ENCODE measurements around the gene SNRNP40.

The SNRNP40 gene

DNA sequence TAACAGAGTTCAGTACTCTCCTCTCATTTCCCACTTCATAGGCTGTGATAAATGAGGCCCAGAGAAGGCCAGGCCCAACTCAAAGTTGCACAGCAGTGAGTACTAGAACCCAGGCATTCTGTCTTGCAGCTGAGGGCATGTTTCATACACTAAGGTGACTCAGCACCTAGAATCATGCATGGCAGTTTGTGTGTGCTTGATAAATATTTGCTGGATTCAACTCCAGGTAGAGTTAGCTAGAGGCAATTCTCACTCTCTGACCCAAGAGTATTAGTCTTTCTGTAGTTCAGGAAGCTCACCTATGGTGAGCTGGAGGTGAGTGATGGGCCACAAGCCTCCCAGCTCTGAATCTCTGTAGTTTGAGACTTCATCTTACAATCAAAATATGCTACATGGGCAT is 67.6 kb downstream of the SNRNP40 start:
- Mint-ChIP-seq H3K4me3 (no peak overlapping the region), H3K27me3 (no peaks in the 10 kb centered on the region), H3K36me3 (no peaks in the 10 kb centered on the region), H3K27ac (no peak overlapping the region), H3K4me1 (ENCODE audit: low read depth) (no peaks in the 10 kb centered on the region), H3K9me3 (ENCODE audit: low read depth) (no peaks in the 10 kb centered on the region)

DNA sequence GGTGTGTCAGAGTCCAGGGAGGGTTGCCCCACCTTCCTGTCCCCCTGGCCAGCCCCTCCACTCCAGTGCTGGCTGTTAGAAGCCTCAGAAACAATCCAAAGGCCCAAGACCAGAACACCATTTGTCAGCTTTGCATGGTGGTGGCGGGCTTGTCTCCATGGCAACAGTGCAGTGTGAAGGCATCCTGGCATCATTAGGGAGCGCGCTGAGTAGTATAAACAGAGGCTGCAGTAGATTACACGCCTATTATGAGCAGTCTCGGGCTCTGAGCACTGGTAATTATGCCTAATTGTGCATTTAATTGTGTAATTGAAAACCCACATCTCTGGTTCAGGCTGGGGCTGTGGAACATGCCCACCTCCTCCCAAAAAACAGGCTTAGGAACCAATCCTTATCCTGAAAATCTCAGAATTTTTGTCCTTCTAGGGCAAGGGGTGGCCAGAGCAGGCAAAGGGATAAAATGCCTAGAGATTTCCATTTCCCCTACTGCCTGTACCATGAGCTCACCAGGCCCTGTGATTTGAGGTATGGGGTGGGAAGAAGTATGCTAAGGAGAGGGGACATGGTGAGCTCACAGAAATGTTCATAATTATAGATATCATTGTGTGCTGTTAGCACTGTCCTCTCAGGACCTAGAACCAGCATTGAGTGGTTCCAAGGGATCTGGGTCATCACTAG is 68.6 kb downstream of the SNRNP40 start:
- no peak overlapping the region for H3K4me3 Mint-ChIP-seq
- H3K27ac Mint-ChIP-seq = no peak overlapping the region
- no peaks in the 10 kb centered on the region for H3K4me1 Mint-ChIP-seq (ENCODE audit: low read depth)
- no peaks in the 10 kb centered on the region for H3K9me3 Mint-ChIP-seq (ENCODE audit: low read depth)
- no peaks in the 10 kb centered on the region for H3K27me3 Mint-ChIP-seq
- H3K36me3 Mint-ChIP-seq = no peaks in the 10 kb centered on the region

DNA sequence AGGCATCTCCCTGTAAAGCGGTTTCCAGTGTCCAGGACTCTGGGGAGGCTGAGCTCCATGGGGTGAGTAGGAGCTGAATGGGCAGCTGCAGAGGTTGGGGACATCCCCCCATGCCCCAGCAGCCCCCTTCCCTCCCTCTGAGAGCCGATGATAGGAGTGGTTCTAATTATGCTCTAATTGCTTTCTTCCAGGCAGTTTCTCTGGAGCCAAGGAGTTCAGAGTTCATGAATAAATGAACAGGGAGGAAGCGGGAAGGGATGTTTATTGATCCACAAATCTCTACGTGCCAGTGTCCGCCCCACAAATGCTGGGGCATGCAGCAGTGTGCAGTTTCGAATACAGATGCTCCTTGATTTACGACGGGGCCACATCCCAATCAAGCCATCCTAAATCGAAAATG is 72.5 kb downstream of the SNRNP40 start:
- no peak overlapping the region for H3K4me3 Mint-ChIP-seq
- H3K27ac Mint-ChIP-seq = no peak overlapping the region
- no peaks in the 10 kb centered on the region for H3K27me3 Mint-ChIP-seq
- no peaks in the 10 kb centered on the region for H3K4me1 Mint-ChIP-seq (ENCODE audit: low read depth)
- no peaks in the 10 kb centered on the region for H3K36me3 Mint-ChIP-seq
- H3K9me3 Mint-ChIP-seq (ENCODE audit: low read depth) = no peaks in the 10 kb centered on the region

DNA sequence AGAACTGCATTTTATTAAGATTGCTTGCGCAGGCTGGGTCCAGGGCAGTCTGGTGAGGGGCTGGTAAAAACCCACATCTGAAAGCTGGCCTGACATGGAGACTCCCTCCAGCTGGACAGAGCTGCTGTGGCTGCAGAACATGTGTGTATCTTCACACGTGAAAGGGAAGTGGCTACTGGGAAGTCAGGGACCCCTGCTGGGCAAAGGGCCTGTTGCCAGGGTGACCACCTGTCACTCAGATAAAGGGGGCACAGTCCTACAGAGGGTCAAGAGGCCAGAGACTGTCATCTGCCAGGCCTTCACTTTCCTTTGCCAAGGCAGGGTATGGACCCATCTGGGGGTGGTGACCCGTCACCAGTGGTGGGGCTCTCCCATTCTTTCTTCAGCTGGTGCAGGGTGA is 74.4 kb downstream of the SNRNP40 start:
- H3K4me1 Mint-ChIP-seq (ENCODE audit: low read depth) = no peaks in the 10 kb centered on the region
- H3K9me3 Mint-ChIP-seq (ENCODE audit: low read depth) = no peaks in the 10 kb centered on the region
- no peak overlapping the region for H3K27ac Mint-ChIP-seq
- H3K27me3 Mint-ChIP-seq = no peaks in the 10 kb centered on the region
- H3K36me3 Mint-ChIP-seq = no peaks in the 10 kb centered on the region
- no peak overlapping the region for H3K4me3 Mint-ChIP-seq

DNA sequence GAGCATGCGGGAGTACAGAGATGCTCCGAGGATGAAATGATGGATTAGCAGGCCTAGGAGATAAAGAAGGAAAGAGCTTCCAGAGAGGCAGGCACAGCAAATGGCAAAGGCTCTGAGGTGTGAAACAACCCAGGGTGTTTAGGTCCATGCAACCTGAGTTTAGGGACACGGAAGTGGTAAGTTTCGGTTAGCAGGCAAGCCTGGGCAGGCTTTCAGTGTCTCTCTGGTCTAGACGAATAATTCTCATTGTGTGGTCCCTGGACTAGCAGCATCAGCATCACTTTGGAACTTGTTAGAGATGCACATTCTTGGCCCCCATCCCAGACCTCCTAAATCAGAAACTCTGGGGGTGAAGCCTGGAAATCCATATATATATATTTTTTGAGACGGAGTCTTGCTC is 75.5 kb downstream of the SNRNP40 start:
- H3K27me3 Mint-ChIP-seq = no peaks in the 10 kb centered on the region
- H3K4me3 Mint-ChIP-seq = no peak overlapping the region
- no peaks in the 10 kb centered on the region for H3K36me3 Mint-ChIP-seq
- H3K4me1 Mint-ChIP-seq (ENCODE audit: low read depth) = no peaks in the 10 kb centered on the region
- no peaks in the 10 kb centered on the region for H3K9me3 Mint-ChIP-seq (ENCODE audit: low read depth)
- no peak overlapping the region for H3K27ac Mint-ChIP-seq

DNA sequence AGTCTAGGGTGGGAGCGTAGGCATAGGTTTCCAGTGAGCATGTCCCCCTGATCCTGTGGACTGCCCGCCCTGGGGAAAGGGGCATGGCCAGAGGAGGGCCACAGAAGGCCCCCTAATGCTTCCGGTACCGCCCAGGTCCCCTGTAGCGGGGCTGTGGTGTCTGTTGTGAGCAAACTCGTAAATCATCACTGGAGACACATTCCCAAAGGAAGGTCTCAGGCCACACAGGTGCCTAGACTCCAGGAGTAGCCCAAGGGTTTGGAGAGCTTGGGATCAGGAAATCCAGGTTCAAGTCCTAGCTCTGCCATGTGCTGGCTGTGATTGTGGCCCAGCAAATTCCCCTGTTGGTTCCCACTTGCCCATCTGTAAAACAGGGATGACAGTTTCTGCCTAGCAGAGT is 77.1 kb downstream of the SNRNP40 start:
- Mint-ChIP-seq H3K36me3 (no peaks in the 10 kb centered on the region), H3K27me3 (peaks cover under 1% of the 10 kb centered on the region), H3K9me3 (ENCODE audit: low read depth) (no peaks in the 10 kb centered on the region), H3K4me3 (no peak overlapping the region), H3K27ac (no peak overlapping the region), H3K4me1 (ENCODE audit: low read depth) (no peaks in the 10 kb centered on the region)

DNA sequence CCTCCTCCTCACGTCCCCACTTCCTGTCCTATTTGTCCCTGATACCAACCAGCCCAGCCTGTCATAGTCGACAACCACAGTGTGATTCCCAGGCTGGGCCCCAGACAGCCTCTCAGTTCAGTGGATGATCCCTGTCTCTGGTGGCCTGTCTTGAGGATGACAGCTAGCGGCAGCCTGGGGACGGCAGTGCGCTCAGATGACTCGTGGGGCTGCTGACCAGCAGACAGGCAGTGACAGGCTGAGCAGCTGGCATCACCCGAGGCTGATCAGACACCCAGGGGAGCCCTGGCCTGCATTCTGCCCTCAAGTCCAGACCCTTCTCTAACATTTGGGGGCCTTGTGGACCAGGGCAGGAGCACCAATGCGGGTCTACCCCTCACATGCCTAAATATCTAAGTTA is 77.9 kb downstream of the SNRNP40 start:
- Mint-ChIP-seq H3K27ac (no peak overlapping the region), H3K27me3 (peaks cover 2% of the 10 kb centered on the region), H3K4me3 (no peak overlapping the region), H3K9me3 (ENCODE audit: low read depth) (no peaks in the 10 kb centered on the region), H3K36me3 (no peaks in the 10 kb centered on the region), H3K4me1 (ENCODE audit: low read depth) (no peaks in the 10 kb centered on the region)

DNA sequence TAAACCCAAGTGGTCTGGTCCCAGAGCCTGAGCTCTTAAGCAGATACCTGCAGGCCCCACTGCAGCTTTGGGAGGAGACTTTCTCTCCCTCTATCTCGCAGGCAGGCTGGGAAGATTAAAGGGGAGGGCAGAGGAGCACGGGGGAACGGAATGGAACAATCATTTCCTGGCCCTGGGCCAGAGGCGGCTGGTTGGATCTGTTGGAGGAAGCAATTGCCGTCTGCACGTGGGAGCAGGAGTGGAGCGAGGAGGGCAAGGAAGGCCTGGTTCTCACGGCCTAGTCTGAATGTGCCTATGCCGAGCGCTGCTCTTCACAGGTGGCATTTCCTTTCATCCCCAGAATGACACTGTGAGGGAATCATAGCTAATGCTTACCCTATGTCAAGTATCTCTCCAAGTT is 80.6 kb downstream of the SNRNP40 start:
- H3K27ac Mint-ChIP-seq = no peak overlapping the region
- H3K27me3 Mint-ChIP-seq = peaks cover 2% of the 10 kb centered on the region
- peaks cover 3% of the 10 kb centered on the region for H3K9me3 Mint-ChIP-seq (ENCODE audit: low read depth)
- H3K4me3 Mint-ChIP-seq = no peak overlapping the region
- H3K4me1 Mint-ChIP-seq (ENCODE audit: low read depth) = no peaks in the 10 kb centered on the region
- H3K36me3 Mint-ChIP-seq = peaks cover 2% of the 10 kb centered on the region

DNA sequence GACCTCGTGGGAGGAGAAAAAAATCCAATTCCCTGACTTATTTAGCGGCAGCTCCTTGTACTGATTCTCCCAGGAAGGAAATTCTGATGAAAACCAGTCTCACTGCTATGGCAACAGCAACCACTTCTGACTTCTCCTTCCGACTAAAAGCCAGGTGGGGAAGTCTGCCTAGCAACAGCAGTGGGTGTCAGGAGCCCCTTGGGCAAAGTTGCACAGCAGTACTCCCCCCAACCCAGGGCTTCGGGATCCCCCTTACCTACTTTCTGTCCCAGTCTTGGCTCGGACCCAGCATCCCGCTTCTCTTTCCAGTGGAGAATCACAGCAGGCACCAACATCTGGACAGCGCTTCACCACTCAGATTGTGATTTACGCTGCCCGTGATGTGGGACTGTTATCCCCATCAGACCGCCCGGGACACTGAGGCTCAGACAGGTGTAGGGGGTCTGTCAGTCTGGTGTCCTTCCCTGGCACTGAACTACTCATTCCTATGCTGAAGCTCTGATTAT is 81.5 kb downstream of the SNRNP40 start:
- Mint-ChIP-seq H3K27me3 (peaks cover 2% of the 10 kb centered on the region), H3K9me3 (ENCODE audit: low read depth) (peaks cover 7% of the 10 kb centered on the region), H3K36me3 (peaks cover 5% of the 10 kb centered on the region), H3K4me1 (ENCODE audit: low read depth) (no peaks in the 10 kb centered on the region), H3K4me3 (no peak overlapping the region), H3K27ac (no peak overlapping the region)

DNA sequence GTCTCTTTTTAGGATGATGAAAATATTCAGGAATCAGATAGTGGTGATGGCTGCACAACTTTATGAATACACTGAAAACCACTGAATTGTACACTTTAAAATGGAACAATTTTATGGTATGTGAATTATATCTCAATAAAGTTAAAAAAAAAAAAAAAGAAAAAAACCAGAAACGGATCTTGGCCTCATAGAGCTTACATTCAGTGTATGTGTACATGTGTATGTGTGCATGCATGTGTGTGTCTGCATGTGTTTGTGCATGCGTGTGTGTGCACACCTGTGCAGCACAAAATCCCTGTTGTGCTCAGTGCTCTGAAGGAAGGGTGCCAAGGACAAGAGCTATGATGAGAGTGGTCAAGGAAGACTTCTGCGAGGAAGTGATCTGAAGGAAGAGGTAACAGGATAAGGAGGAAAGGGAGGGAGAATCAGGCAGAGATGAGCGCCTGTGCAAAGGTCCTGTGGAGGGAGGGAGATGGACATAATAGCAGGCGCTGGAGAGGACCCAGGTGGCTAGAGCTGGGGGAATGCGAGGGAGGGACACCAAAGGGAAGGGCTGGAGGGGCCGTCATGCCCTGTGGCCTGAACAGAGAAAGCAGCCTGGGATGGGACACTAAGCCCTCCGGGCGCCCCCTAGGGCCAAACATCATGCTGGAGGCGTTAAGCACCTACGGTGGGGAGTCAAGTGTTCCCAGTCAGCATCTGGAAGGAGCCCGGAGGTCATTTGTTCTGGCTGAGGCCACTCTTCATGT is 82.1 kb downstream of the SNRNP40 start:
- H3K27ac Mint-ChIP-seq = no peak overlapping the region

More for the DNA sequence above, 82.1 kb downstream of the SNRNP40 start:
- Mint-ChIP-seq H3K9me3 (ENCODE audit: low read depth) (peaks cover 7% of the 10 kb centered on the region), H3K27me3 (peaks cover 2% of the 10 kb centered on the region), H3K4me1 (ENCODE audit: low read depth) (no peaks in the 10 kb centered on the region), H3K36me3 (peaks cover 5% of the 10 kb centered on the region), H3K4me3 (no peak overlapping the region)

All from activated naive CD8-positive, alpha-beta T cell (primary cell).